Activated CD4-positive, alpha-beta memory T cell treated with anti-CD3 and anti-CD28 coated beads for 36 hours (primary cell): Measurements from ENCODE around the gene BAHD1. TPM values are rescaled to one million over a fixed set of nuclear protein-coding genes. Genes with fewer than 3 reads are reported as not detected.

Experiments
- CTCF ChIA-PET: fragments of 350-600 bp; sonication (Branson Sonifier 250); formaldehyde crosslinking; loops from one replicate; lab custom pipeline; 2021; ENCODE audit warnings: antibody characterized with exemption, inconsistent platforms; lab: Charles Lee
- POLR2A ChIA-PET: fragments of 350-600 bp; sonication (Branson Sonifier 250); formaldehyde crosslinking; loops from one replicate; lab custom pipeline; 2021; ENCODE audit warnings: antibody characterized with exemption; lab: Charles Lee
- DNase-seq: peaks from one replicate; pipeline ENCODE4 v3.0.0-alpha.2; 2020
- H3K27ac Mint-ChIP-seq: one replicate; pipeline ENCODE4 v1.8.0; 2021; ENCODE audit warnings: mixed read lengths
- H3K27me3 Mint-ChIP-seq: one replicate; pipeline ENCODE4 v1.8.0; 2021; ENCODE audit warnings: mixed read lengths
- H3K36me3 Mint-ChIP-seq: one replicate; pipeline ENCODE4 v1.8.0; 2021; ENCODE audit warnings: mixed read lengths
- H3K4me1 Mint-ChIP-seq: one replicate; pipeline ENCODE4 v1.8.0; 2021; ENCODE audit warnings: low read depth, mixed read lengths
- H3K4me3 Mint-ChIP-seq: one replicate; pipeline ENCODE4 v1.8.0; 2021; ENCODE audit warnings: mild to moderate bottlenecking, mixed read lengths
- H3K9me3 Mint-ChIP-seq: one replicate; pipeline ENCODE4 v1.8.0; 2021; ENCODE audit warnings: mixed read lengths
- intact Hi-C: fragments of 100-400 bp; cut with micrococcal nuclease; formaldehyde crosslinking; loops from one replicate; pipeline ENCODE4 v1.15.1; 2023
- total RNA-seq, 2 experiments: library from RNA; stranded (reverse); gene quantifications; one replicate each; pipeline ENCODE4 v1.2.3, GENCODE V29; 2021

Gene BAHD1
- total RNA-seq, 2 experiments from 2014 or later = 18.8 to 19.5 TPM

DNA sequence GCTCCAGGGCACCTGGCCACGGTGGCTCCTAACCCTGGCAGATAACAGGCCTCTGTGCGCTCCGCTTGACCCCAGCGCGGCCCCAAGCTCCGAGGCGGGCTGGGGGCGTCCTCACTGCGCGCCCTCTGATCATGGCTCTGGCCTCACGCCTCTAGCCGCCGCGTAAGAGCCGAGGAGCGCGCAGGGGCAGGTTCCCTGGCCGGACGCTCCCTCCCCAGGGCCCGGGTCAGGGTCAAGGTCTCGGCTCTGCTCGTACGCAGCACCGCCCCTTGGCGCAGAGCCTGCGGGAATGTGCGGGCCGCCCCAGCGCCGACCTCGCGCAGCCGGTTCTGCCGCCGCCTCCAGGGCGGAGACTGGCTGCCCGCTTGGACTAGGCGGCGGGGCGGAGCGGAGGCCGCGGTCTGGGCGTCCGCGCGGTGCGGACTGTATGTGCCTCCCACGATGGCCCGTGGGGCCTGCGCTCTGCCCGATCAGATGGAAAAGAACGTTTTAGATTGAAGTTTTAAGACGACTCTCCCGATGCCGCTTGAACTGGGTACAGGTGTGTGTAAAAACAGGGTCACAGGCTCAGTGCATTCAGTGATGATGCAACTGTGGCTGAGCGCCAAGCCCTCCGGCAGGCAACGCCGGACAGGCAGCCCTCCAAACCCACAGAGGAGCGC lies 70.8 kb downstream of the BAHD1 start:
- no peaks in the 10 kb centered on the region for H3K9me3 Mint-ChIP-seq

DNA sequence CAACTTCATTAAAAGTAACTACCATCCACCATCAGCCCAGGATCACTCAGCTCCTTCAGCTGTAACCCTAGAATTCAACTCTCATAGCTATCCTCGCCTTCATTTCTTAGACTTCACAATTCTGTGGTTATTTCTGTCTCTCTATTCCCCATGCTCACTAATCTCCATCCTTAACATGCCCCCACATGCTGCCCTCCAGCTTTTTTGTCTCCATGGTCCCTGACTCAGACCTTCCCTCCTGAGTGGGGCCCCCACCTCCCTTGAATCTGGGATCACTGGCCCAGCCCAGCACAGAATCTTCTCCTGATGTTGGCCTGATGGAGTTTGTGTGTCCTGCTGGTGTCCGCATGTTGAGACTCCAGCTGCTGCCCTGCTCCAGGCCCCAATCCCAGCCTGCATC lies 71.7 kb downstream of the BAHD1 start:
- ChIA-PET POLR2A (no interaction called here), CTCF (no interaction called here)

More for the DNA sequence above, 70.8 kb downstream of the BAHD1 start:
- Mint-ChIP-seq H3K4me1 (peaks cover 16% of the 10 kb centered on the region), H3K27ac (no peak overlapping the region), H3K27me3 (peaks cover 50% of the 10 kb centered on the region), H3K4me3 (peak overlapping the region; percentile 69), H3K36me3 (no peaks in the 10 kb centered on the region)
- POLR2A ChIA-PET = no interaction called here
- CTCF ChIA-PET = no interaction called here
- peak; percentile 23 for DNase-seq
- intact Hi-C loops = no loop called here

GRCh38 chr15:40513609-40514008 lies 72.9 kb downstream of the BAHD1 start:
- CTCF ChIA-PET = no interaction called here
- intact Hi-C loops = no loop called here
- Mint-ChIP-seq H3K9me3 (no peaks in the 10 kb centered on the region), H3K27ac (no peak overlapping the region), H3K4me3 (no peak overlapping the region), H3K27me3 (peaks cover 35% of the 10 kb centered on the region), H3K4me1 (peaks cover 11% of the 10 kb centered on the region), H3K36me3 (no peaks in the 10 kb centered on the region)
- no peak for DNase-seq
- POLR2A ChIA-PET = interaction anchor here (0.5 kb wide), 1 partner anchor 173 kb away, joined by 3 read pairs; the partner anchor contains the start of gene CCDC9B

More for the DNA sequence above, 71.7 kb downstream of the BAHD1 start:
- Mint-ChIP-seq H3K27ac (no peak overlapping the region), H3K27me3 (peaks cover 42% of the 10 kb centered on the region), H3K36me3 (no peaks in the 10 kb centered on the region), H3K9me3 (no peaks in the 10 kb centered on the region), H3K4me1 (peaks cover 13% of the 10 kb centered on the region), H3K4me3 (peak overlapping the region; percentile 47)
- intact Hi-C loops = no loop called here
- no peak for DNase-seq

GRCh38 chr15:40516322-40516721 lies 75.6 kb downstream of the BAHD1 start:
- intact Hi-C loops = no loop called here
- no peak overlapping the region for H3K4me3 Mint-ChIP-seq
- peaks cover 23% of the 10 kb centered on the region for H3K27me3 Mint-ChIP-seq

More at GRCh38 chr15:40516322-40516721, 75.6 kb downstream of the BAHD1 start:
- Mint-ChIP-seq H3K4me1 (peaks cover 10% of the 10 kb centered on the region), H3K27ac (no peak overlapping the region), H3K36me3 (no peaks in the 10 kb centered on the region), H3K9me3 (no peaks in the 10 kb centered on the region)
- no peak for DNase-seq
- POLR2A ChIA-PET = no interaction called here
- CTCF ChIA-PET = interaction anchor here (4.7 kb wide), 1 partner anchor 8 kb away, joined by 29 read pairs; no protein-coding TSS in a partner anchor

Other genes starting within 250 kb of the BAHD1 start
- under 1 TPM; 0.69 to 0.73 TPM for gene PAK6, start 201.9 kb upstream of the BAHD1 start, total RNA-seq
- not detected for gene ANKRD63, start 157.9 kb upstream of the BAHD1 start, total RNA-seq
- 10 to 100 TPM; 65.3 to 70.7 TPM for gene PLCB2, start 133.0 kb upstream of the BAHD1 start, total RNA-seq
- gene INAFM2, start 117.3 kb upstream of the BAHD1 start, total RNA-seq = 1 to 10 TPM; 6.7 to 7.4 TPM
- gene CCDC9B, start 100.0 kb upstream of the BAHD1 start, total RNA-seq = 1 to 10 TPM in 1 of 2 experiments, under 1 TPM in 1; 0.53 to 1.6 TPM
- gene PHGR1, start 89.9 kb upstream of the BAHD1 start, total RNA-seq = not detected
- under 1 TPM; 0.02 to 0.05 TPM for gene DISP2, start 82.7 kb upstream of the BAHD1 start, total RNA-seq
- gene KNSTRN, start 58.2 kb upstream of the BAHD1 start, total RNA-seq = 10 to 100 TPM; 59.8 to 61.5 TPM
- gene IVD, start 35.2 kb upstream of the BAHD1 start, total RNA-seq = 10 to 100 TPM; 37.3 to 38.7 TPM
- gene CHST14, start 30.0 kb downstream of the BAHD1 start, total RNA-seq = 1 to 10 TPM; 8.2 to 8.7 TPM
- gene CCDC32, start 124.1 kb downstream of the BAHD1 start, total RNA-seq = 10 to 100 TPM; 28.6 to 29.2 TPM
- 10 to 100 TPM; 12.7 to 13.7 TPM for gene RPUSD2, start 128.3 kb downstream of the BAHD1 start, total RNA-seq
- gene KNL1, start 153.3 kb downstream of the BAHD1 start, total RNA-seq = 10 to 100 TPM; 32.8 to 33.1 TPM